K562 (cell line): ENCODE results near the gene JAM2. TPM values are rescaled to one million over a fixed set of nuclear protein-coding genes. Genes with fewer than 3 reads are reported as not detected.

Experiments
- ATAC-seq: fragments of 200-7000 bp; cut with Tn5 transposase; 3 replicates; pipeline ENCODE4 v1.9.1; 2020; ENCODE audit warnings: moderate library complexity
- BruUV-seq: library from RNA; stranded (reverse); fragments of 400-500 nt; replicated peaks from 2 replicates; lab custom pipeline; 2021; lab: Mats Ljungman, UMichigan
- CTCF ChIA-PET: fragments of 300-600 bp; formaldehyde crosslinking; extraction: SDS; loops from one replicate; lab custom pipeline; 2021; ENCODE audit warnings: low intra/inter-chr PET ratio; lab: Yijun Ruan, JAX
- POLR2A ChIA-PET: fragments of 300-600, 350-650 bp; sonication (Branson Sonifier 250); formaldehyde crosslinking; extraction: SDS; loops from one replicate; lab custom pipeline; 2021; ENCODE audit warnings: antibody characterized with exemption, inconsistent platforms; lab: Yijun Ruan, JAX
- DNase-seq, 4 experiments: peaks; one replicate each; pipeline versions ENCODE4 v3.0.0 to v3.0.0-alpha.2; 2011 to 2018; ENCODE audit warnings: low spot score in 3 of 4, mixed read lengths in 3 of 4; ENCODE audit errors: extremely low read depth in 1 of 4
- FAIRE-seq: peaks from 2 replicates; lab custom pipeline; 2011; peaks lifted over from hg19 to GRCh38; lab: Jason Lieb, UNC
- H2AFZ ChIP-seq: 2 replicates; pipeline ENCODE4 v1.6.0; 2011; ENCODE audit warnings: low read depth, low read length, control low read depth, inconsistent platforms
- H3K27ac ChIP-seq: fragments of 200-600 bp; 3 replicates; pipeline ENCODE4 v1.8.0; 2011; ENCODE audit warnings: low read depth, mild to moderate bottlenecking, control low read depth, inconsistent platforms, low read length, moderate library complexity, mixed read lengths; ENCODE audit errors: extremely low read depth
- H3K27me3 ChIP-seq, 2 experiments: fragments of 300-600 bp in 1 of 2; 2 replicates in 1 of 2; 3 replicates in 1 of 2; pipeline versions ENCODE4 v1.6.0 to v1.8.0; 2011; ENCODE audit warnings: inconsistent platforms in 2 of 2, low read length in 2 of 2, mild to moderate bottlenecking in 1 of 2, mixed read lengths in 1 of 2, moderate library complexity in 1 of 2; ENCODE audit not compliant: control insufficient read depth in 2 of 2, insufficient read depth in 2 of 2
- H3K36me3 ChIP-seq: fragments of 300-600 bp; 3 replicates; pipeline ENCODE4 v1.8.0; 2011; ENCODE audit warnings: mild to moderate bottlenecking, low read length, inconsistent platforms; ENCODE audit not compliant: control insufficient read depth, insufficient read depth
- H3K4me1 ChIP-seq, 2 experiments: fragments of 200-600 bp in 1 of 2; replicated peaks in 1 of 2; 2 replicates in 1 of 2; 3 replicates in 1 of 2; pipeline versions ENCODE4 v1.5.1 to v1.8.0; 2011; ENCODE audit warnings: inconsistent platforms in 2 of 2, low read length in 2 of 2, mild to moderate bottlenecking in 1 of 2, mixed read lengths in 1 of 2, moderate library complexity in 1 of 2; ENCODE audit not compliant: control insufficient read depth in 2 of 2, insufficient read depth in 2 of 2
- H3K4me2 ChIP-seq: 2 replicates; pipeline ENCODE4 v1.6.1; 2011; ENCODE audit warnings: low read length, control low read depth, inconsistent platforms, mixed read lengths; ENCODE audit not compliant: insufficient read depth
- H3K4me3 ChIP-seq: fragments of 200-600 bp; sonication (generic), shearing (Covaris generic); 2 replicates; pipeline ENCODE4 v1.5.1; 2016; ENCODE audit warnings: control low read depth, inconsistent platforms
- H3K79me2 ChIP-seq: fragments of 200-600 bp; 3 replicates; pipeline ENCODE4 v1.8.0; 2011; ENCODE audit warnings: low read length, inconsistent platforms; ENCODE audit not compliant: control insufficient read depth, insufficient read depth
- H3K9ac ChIP-seq, 2 experiments: 2 replicates each; pipeline versions ENCODE4 v1.6.0 to v1.6.1; 2011; ENCODE audit warnings: low read depth in 2 of 2, low read length in 2 of 2, control low read depth in 1 of 2, inconsistent platforms in 1 of 2, mild to moderate bottlenecking in 1 of 2, mixed read lengths in 1 of 2; ENCODE audit not compliant: insufficient read depth in 1 of 2
- H3K9me1 ChIP-seq: one replicate; pipeline ENCODE4 v1.6.0; 2011; ENCODE audit warnings: inconsistent platforms, mild to moderate bottlenecking, low read length, moderate library complexity; ENCODE audit not compliant: control insufficient read depth, insufficient read depth
- H3K9me3 ChIP-seq: replicated peaks from 2 replicates; pipeline ENCODE4 v1.5.1; 2011; ENCODE audit warnings: low read depth, low read length, inconsistent platforms; ENCODE audit not compliant: control insufficient read depth, insufficient read depth
- H4K20me1 ChIP-seq: replicated peaks from 2 replicates; pipeline ENCODE4 v1.6.1; 2011; ENCODE audit warnings: low read length, inconsistent platforms, mixed read lengths; ENCODE audit not compliant: control insufficient read depth, insufficient read depth
- ARHGAP35 ChIP-seq: fragments of 450-650 bp; IDR thresholded peaks from 2 replicates; pipeline ENCODE4 v1.6.1; 2018; ENCODE audit not compliant: partially characterized antibody
- ESRRA ChIP-seq: fragments of 450-650 bp; IDR thresholded peaks from 2 replicates; pipeline ENCODE4 v1.6.1; 2014; ENCODE audit warnings: low read depth, mild to moderate bottlenecking, moderate library complexity, borderline replicate concordance
- MAZ ChIP-seq, 2 experiments: fragments of 450-650 bp in 1 of 2; sonication (generic) in 1 of 2; formaldehyde crosslinking; IDR thresholded peaks in 1 of 2; conservative IDR thresholded peaks in 1 of 2; 2 replicates each; pipeline versions ENCODE4 v1.4.0 to v1.5.0; 2020; ENCODE audit warnings: mild to moderate bottlenecking in 1 of 2, missing genetic modification reagents in 1 of 2
- NR2F6 ChIP-seq: fragments of 450-650 bp; formaldehyde crosslinking; IDR thresholded peaks from 2 replicates; pipeline ENCODE4 v1.4.0; 2020; ENCODE audit warnings: mild to moderate bottlenecking
- POLR2H ChIP-seq: IDR thresholded peaks from 2 replicates; pipeline ENCODE4 v1.6.1; 2016; ENCODE audit warnings: missing genetic modification characterization, low read depth, mild to moderate bottlenecking, control low read depth, missing compliant biosample characterization, moderate library complexity
- SIX5 ChIP-seq, 2 experiments: IDR thresholded peaks; 2 replicates each; pipeline ENCODE4 v1.6.1; 2011; ENCODE audit warnings: low read length in 2 of 2, borderline replicate concordance in 1 of 2, low read depth in 1 of 2, mild to moderate bottlenecking in 1 of 2, moderate library complexity in 1 of 2; ENCODE audit not compliant: insufficient read depth in 1 of 2
- SRF ChIP-seq, 2 experiments: fragments of 250-450, 450-650 bp in 1 of 2; sonication (Bioruptor Pico) in 1 of 2; sonication (generic) in 1 of 2; formaldehyde crosslinking; IDR thresholded peaks; 2 replicates each; pipeline versions ENCODE4 v1.5.0 to v1.5.1; 2020 to 2022; ENCODE audit warnings: mild to moderate bottlenecking in 1 of 2, missing genetic modification reagents in 1 of 2
- SUPT5H ChIP-seq: fragments of 450-650 bp; IDR thresholded peaks from 2 replicates; pipeline ENCODE4 v1.6.1; 2016
- ZBTB34 ChIP-seq: fragments of 250-450 bp; sonication (Bioruptor Pico); IDR thresholded peaks from 2 replicates; pipeline ENCODE4 v1.8.0; 2021; ENCODE audit warnings: mild to moderate bottlenecking, moderate library complexity
- ZBTB43 ChIP-seq: sonication (generic); formaldehyde crosslinking; IDR thresholded peaks from 2 replicates; pipeline ENCODE4 v1.8.0; 2023; ENCODE audit warnings: mild to moderate bottlenecking, missing genetic modification reagents
- ZNF324 ChIP-seq: fragments of 250-450 bp; sonication (Bioruptor Pico); IDR thresholded peaks from 2 replicates; pipeline ENCODE4 v1.4.0; 2020; ENCODE audit warnings: mild to moderate bottlenecking
- ZNF507 ChIP-seq: conservative IDR thresholded peaks from 2 replicates; pipeline ENCODE4 v1.6.1; 2017; ENCODE audit warnings: missing genetic modification characterization, missing compliant biosample characterization
- ZNF592 ChIP-seq: fragments of 450-650 bp; IDR thresholded peaks from 2 replicates; pipeline ENCODE4 v1.6.1; 2017; ENCODE audit warnings: antibody characterized with exemption, mild to moderate bottlenecking
- WGBS: fragments of 100-300 bp; shearing (Covaris generic); methylation state at CpG from one replicate; pipeline ENCODE4 v1.1.6; 2016; ENCODE audit warnings: low coverage, mixed read lengths; ENCODE audit not compliant: insufficient coverage; ENCODE audit errors: missing lambda C conversion rate; 5-methylcytosine and 5-hydroxymethylcytosine counted together
- in situ Hi-C: fragments of 300-500 bp; cut with MboI; formaldehyde crosslinking; loops from 4 replicates; pipeline ENCODE4 v1.15.0; 2018; ENCODE audit warnings: inconsistent platforms, mixed read lengths
- intact Hi-C: fragments of 100-400 bp; cut with micrococcal nuclease; formaldehyde crosslinking; loops from 2 replicates; pipeline ENCODE4 v1.14.2; 2022
- polyA plus RNA-seq, 8 experiments: library from polyadenylated mRNA; depleted of rRNA in 4 of 8; stranded (reverse) in 5 of 8; unstranded in 3 of 8; fragments of >200 nt; fragmentation: Nextera tagmentation in 2 of 8; fragmentation: Illumina TruSeq in 1 of 8; extraction: Ambion mirVana in 2 of 8; extraction: Trizol in 1 of 8; gene quantifications; 2 replicates each; pipeline versions ENCODE4 v1.2.1 to v1.2.3, GENCODE V29; 2011 to 2014; ENCODE audit warnings: inconsistent platforms in 1 of 8, missing spikeins in 1 of 8
- total RNA-seq, 7 experiments: library from RNA; depleted of rRNA in 6 of 7; stranded (reverse); fragments of >200 nt in 6 of 7; fragmentation: Illumina TruSeq in 2 of 7; extraction: Trizol in 2 of 7; gene quantifications; 2 replicates each; pipeline versions ENCODE4 v1.2.1 to v1.2.3, GENCODE V29; 2011 to 2021; ENCODE audit warnings: low replicate concordance in 1 of 7
- TF ChIP-seq, protein P1 (sequence below): fragments of 250-450 bp; sonication (Bioruptor Pico); IDR thresholded peaks from 2 replicates; pipeline ENCODE4 v1.4.0; 2020

The JAM2 gene
- total and polyA plus RNA-seq, 9 of the 15 experiments (the other 6 are each of a cell fraction or from before 2014, with no cell fraction given) = 0.03 to 0.08 (median 0.07) TPM; not detected in 6

- ChIA-PET POLR2A (interaction anchor here (1.3 kb wide), 1 partner anchor 8 kb away, joined by 3 read pairs; no protein-coding TSS in a partner anchor), CTCF (no interaction called here)
- intact Hi-C loops = no loop called here
- H3K4me3 ChIP-seq = no peak overlapping the region
- no peaks in the 10 kb centered on the region for H4K20me1 ChIP-seq
- FAIRE-seq (no peak), DNase-seq (no peak), ATAC-seq (no peak)
- H3K79me2 ChIP-seq = no peaks in the 10 kb centered on the region
- H3K9me1 ChIP-seq = no peaks in the 10 kb centered on the region
- no peaks in the 10 kb centered on the region for H3K9me3 ChIP-seq
- no peaks in the 10 kb centered on the region for H3K4me1 ChIP-seq
- H3K36me3 ChIP-seq = peaks cover 76% of the 10 kb centered on the region
- 50% methylated on average over 1 of the region's 1 CpG for WGBS
- H3K27me3 ChIP-seq = no peaks in the 10 kb centered on the region
- H3K27ac ChIP-seq = no peak overlapping the region
- no peak overlapping the region for H3K9ac ChIP-seq
- H3K4me2 ChIP-seq = no peak overlapping the region
- H2AFZ ChIP-seq = no peak overlapping the region
- TF ChIP-seq SUPT5H (no peak), ZNF507 (tag) (no peak), NR2F6 (CRISPR knock-in tag) (no peak), MAZ (CRISPR knock-in tag; conservative IDR thresholded peaks at IDR 0.05 in 1 of 2, IDR thresholded peaks at IDR 0.05 in 1 of 2) (no peak), ARHGAP35 (no peak), ZBTB34 (CRISPR knock-in tag) (no peak), ZBTB43 (CRISPR knock-in tag) (no peak), SIX5 (IDR thresholded peaks at IDR 0.05; ENCODE audit: borderline replicate concordance in 1 of 2, insufficient read depth in 1 of 2, low read depth in 1 of 2, low read length in 2 of 2) (no peak), SRF (CRISPR knock-in tag; IDR thresholded peaks at IDR 0.05) (no peak), ZNF592 (no peak), ZNF324 (CRISPR knock-in tag) (no peak), ESRRA (no peak), POLR2H (tag) (no peak)
- TF ChIP-seq, protein P1, sequence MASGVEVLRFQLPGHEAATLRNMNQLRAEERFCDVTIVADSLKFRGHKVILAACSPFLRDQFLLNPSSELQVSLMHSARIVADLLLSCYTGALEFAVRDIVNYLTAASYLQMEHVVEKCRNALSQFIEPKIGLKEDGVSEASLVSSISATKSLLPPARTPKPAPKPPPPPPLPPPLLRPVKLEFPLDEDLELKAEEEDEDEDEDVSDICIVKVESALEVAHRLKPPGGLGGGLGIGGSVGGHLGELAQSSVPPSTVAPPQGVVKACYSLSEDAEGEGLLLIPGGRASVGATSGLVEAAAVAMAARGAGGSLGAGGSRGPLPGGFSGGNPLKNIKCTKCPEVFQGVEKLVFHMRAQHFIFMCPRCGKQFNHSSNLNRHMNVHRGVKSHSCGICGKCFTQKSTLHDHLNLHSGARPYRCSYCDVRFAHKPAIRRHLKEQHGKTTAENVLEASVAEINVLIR (CRISPR knock-in tag) = no peak
- BruUV-seq = no TSS peak
- in situ Hi-C loops = no loop called here
Measured at GRCh38 chr21:25760677-25761076, 121.6 kb downstream of the JAM2 start.
